CD8-positive, alpha-beta memory T cell (primary cell): ENCODE data around the gene PPM1B. TPM values are rescaled to one million over a fixed set of nuclear protein-coding genes. Genes with fewer than 3 reads are reported as not detected.
"Not testable (repeated sequence)": the region's sequence is repeated elsewhere in the genome, so short reads cannot be mapped to it uniquely, and the experiment has no call there.

Source experiments
- CTCF ChIA-PET: fragments of 350-600 bp; sonication (Branson Sonifier 250); formaldehyde crosslinking; loops from one replicate; lab custom pipeline; 2021; ENCODE audit warnings: antibody characterized with exemption; lab: Charles Lee
- POLR2A ChIA-PET: fragments of 350-600 bp; sonication (Branson Sonifier 250); formaldehyde crosslinking; loops from one replicate; lab custom pipeline; 2021; ENCODE audit warnings: antibody characterized with exemption; lab: Charles Lee
- DNase-seq, 5 donors: peaks; one replicate each; pipeline versions ENCODE4 v3.0.0 to v3.0.0-alpha.2; 2020 to 2022; ENCODE audit warnings: mixed read lengths in 1 of 5
- H3K27ac ChIP-seq: one replicate; pipeline ENCODE4 v1.7.0; 2013; ENCODE audit warnings: low read depth, mild to moderate bottlenecking, low read length, moderate library complexity
- H3K27me3 ChIP-seq: 2 replicates; pipeline ENCODE4 v1.7.0; 2013; ENCODE audit warnings: low read length, mild to moderate bottlenecking; ENCODE audit not compliant: insufficient read depth, poor library complexity, severe bottlenecking
- H3K36me3 ChIP-seq: 2 replicates; pipeline ENCODE4 v1.7.0; 2013; ENCODE audit warnings: mild to moderate bottlenecking, low read length, moderate library complexity; ENCODE audit not compliant: insufficient read depth
- H3K4me1 ChIP-seq: 2 replicates; pipeline ENCODE4 v1.7.0; 2013; ENCODE audit warnings: mild to moderate bottlenecking, low read length, moderate library complexity; ENCODE audit not compliant: insufficient read depth
- H3K4me3 ChIP-seq: 2 replicates; pipeline ENCODE4 v1.7.0; 2013; ENCODE audit warnings: mild to moderate bottlenecking, low read length
- H3K9me3 ChIP-seq: 2 replicates; pipeline ENCODE4 v1.7.0; 2013; ENCODE audit warnings: mild to moderate bottlenecking, low read length
- H3K27ac Mint-ChIP-seq, 8 donors: one replicate each; pipeline ENCODE4 v1.8.0; 2020 to 2021; ENCODE audit warnings: mixed read lengths in 8 of 8, mild to moderate bottlenecking in 6 of 8, inconsistent platforms in 3 of 8, moderate library complexity in 3 of 8
- H3K27me3 Mint-ChIP-seq, 2 donors: one replicate each; pipeline ENCODE4 v1.8.0; 2020 to 2021; ENCODE audit warnings: mixed read lengths in 2 of 2, mild to moderate bottlenecking in 1 of 2, moderate library complexity in 1 of 2
- H3K36me3 Mint-ChIP-seq, 3 donors: one replicate each; pipeline ENCODE4 v1.8.0; 2020 to 2021; ENCODE audit warnings: mixed read lengths in 3 of 3, inconsistent platforms in 1 of 3, mild to moderate bottlenecking in 1 of 3
- H3K4me1 Mint-ChIP-seq, 3 donors: one replicate each; pipeline ENCODE4 v1.8.0; 2020 to 2021; ENCODE audit warnings: mixed read lengths in 3 of 3, inconsistent platforms in 1 of 3, mild to moderate bottlenecking in 1 of 3
- H3K4me3 Mint-ChIP-seq, 7 donors: one replicate each; pipeline ENCODE4 v1.8.0; 2020 to 2021; ENCODE audit warnings: mixed read lengths in 7 of 7, mild to moderate bottlenecking in 6 of 7, moderate library complexity in 4 of 7, inconsistent platforms in 2 of 7
- H3K9me3 Mint-ChIP-seq, 5 donors: one replicate each; pipeline ENCODE4 v1.8.0; 2020 to 2022; ENCODE audit warnings: mixed read lengths in 5 of 5, mild to moderate bottlenecking in 3 of 5, moderate library complexity in 2 of 5, inconsistent platforms in 1 of 5
- polyA plus RNA-seq: library from polyadenylated mRNA; unstranded; fragments of 300-500 nt; fragmentation: Illumina TruSeq; gene quantifications from one replicate; pipeline ENCODE4 v1.2.3, GENCODE V29; 2021
- total RNA-seq, 2 experiments: library from RNA; stranded (reverse); gene quantifications; one replicate each; pipeline ENCODE4 v1.2.3, GENCODE V29; 2021

The PPM1B gene
- total and polyA plus RNA-seq, 3 experiments from 2014 or later = 40.4 to 53.0 (median 41.1) TPM

GRCh38 chr2:44257802-44258201 is 89.1 kb downstream of the PPM1B start:
- H3K9me3 Mint-ChIP-seq, DNase-seq, H3K9me3 ChIP-seq, H3K27ac ChIP-seq, H3K27ac Mint-ChIP-seq, H3K27me3 ChIP-seq, H3K4me3 ChIP-seq, H3K36me3 ChIP-seq, H3K4me1 Mint-ChIP-seq, H3K4me3 Mint-ChIP-seq, CTCF ChIA-PET, H3K4me1 ChIP-seq: not testable (repeated sequence)
- H3K36me3 Mint-ChIP-seq = peaks cover 0 to 13% (median 0%) of the 10 kb centered on the region in 3 donors
- peaks cover 16 to 45% of the 10 kb centered on the region in 2 donors for H3K27me3 Mint-ChIP-seq
- POLR2A ChIA-PET = interaction anchor here (0.6 kb wide), 1 partner anchor 500 kb away, joined by 4 read pairs; no protein-coding TSS in a partner anchor

GRCh38 chr2:44267269-44267795 is 98.7 kb downstream of the PPM1B start:
- no peak for DNase-seq
- Mint-ChIP-seq H3K4me1 (no peaks in the 10 kb centered on the region), H3K36me3 (no peaks in the 10 kb centered on the region), H3K4me3 (no peak overlapping the region), H3K27me3 (no peaks in the 10 kb centered on the region), H3K27ac (no peak overlapping the region), H3K9me3 (no peaks in the 10 kb centered on the region)
- H3K4me1 ChIP-seq = no peaks in the 10 kb centered on the region
- H3K4me3 ChIP-seq = no peak overlapping the region
- ChIA-PET POLR2A (no interaction called here), CTCF (no interaction called here)
- no peaks in the 10 kb centered on the region for H3K9me3 ChIP-seq
- H3K36me3 ChIP-seq = no peaks in the 10 kb centered on the region
- H3K27ac ChIP-seq = no peak overlapping the region
- H3K27me3 ChIP-seq = no peaks in the 10 kb centered on the region

- no peaks in the 10 kb centered on the region for H3K36me3 ChIP-seq
- no peaks in the 10 kb centered on the region for H3K4me1 ChIP-seq
- H3K4me3 ChIP-seq = no peak overlapping the region
- H3K27ac ChIP-seq = no peak overlapping the region
- ChIA-PET POLR2A (no interaction called here), CTCF (no interaction called here)
- no peaks in the 10 kb centered on the region for H3K27me3 Mint-ChIP-seq
- no peak for DNase-seq
- no peaks in the 10 kb centered on the region for H3K36me3 Mint-ChIP-seq
- no peak overlapping the region for H3K4me3 Mint-ChIP-seq
- H3K27ac Mint-ChIP-seq = no peak overlapping the region
- H3K4me1 Mint-ChIP-seq = no peaks in the 10 kb centered on the region
- H3K9me3 ChIP-seq = no peaks in the 10 kb centered on the region
- no peaks in the 10 kb centered on the region for H3K9me3 Mint-ChIP-seq
- H3K27me3 ChIP-seq = no peaks in the 10 kb centered on the region
These were observed 99.3 kb downstream of the PPM1B start for GRCh38 chr2:44267796-44268648.

GRCh38 chr2:44269831-44270230 is 101.2 kb downstream of the PPM1B start:
- no peaks in the 10 kb centered on the region for H3K27me3 ChIP-seq
- Mint-ChIP-seq H3K27me3 (no peaks in the 10 kb centered on the region), H3K27ac (peak overlapping the region in 1 of 8 donors; percentile 87), H3K4me3 (no peak overlapping the region), H3K9me3 (no peaks in the 10 kb centered on the region), H3K36me3 (no peaks in the 10 kb centered on the region), H3K4me1 (no peaks in the 10 kb centered on the region)
- no peak overlapping the region for H3K4me3 ChIP-seq
- CTCF ChIA-PET = no interaction called here
- no peak for DNase-seq
- H3K36me3 ChIP-seq = no peaks in the 10 kb centered on the region
- no peak overlapping the region for H3K27ac ChIP-seq
- H3K4me1 ChIP-seq = no peaks in the 10 kb centered on the region
- POLR2A ChIA-PET = no interaction called here
- no peaks in the 10 kb centered on the region for H3K9me3 ChIP-seq

- H3K9me3 Mint-ChIP-seq = no peaks in the 10 kb centered on the region
- no peaks in the 10 kb centered on the region for H3K9me3 ChIP-seq
- no peaks in the 10 kb centered on the region for H3K27me3 ChIP-seq
- H3K4me1 Mint-ChIP-seq = no peaks in the 10 kb centered on the region
- no peak for DNase-seq
- ChIA-PET POLR2A (no interaction called here), CTCF (no interaction called here)
- H3K4me3 ChIP-seq = no peak overlapping the region
- H3K4me3 Mint-ChIP-seq = no peak overlapping the region
- no peaks in the 10 kb centered on the region for H3K4me1 ChIP-seq
- no peak overlapping the region for H3K27ac Mint-ChIP-seq
- H3K27me3 Mint-ChIP-seq = no peaks in the 10 kb centered on the region
- no peaks in the 10 kb centered on the region for H3K36me3 ChIP-seq
- no peaks in the 10 kb centered on the region for H3K36me3 Mint-ChIP-seq
- no peak overlapping the region for H3K27ac ChIP-seq
These were observed 102.6 kb downstream of the PPM1B start for GRCh38 chr2:44271296-44271695.

GRCh38 chr2:44273076-44273475 is 104.4 kb downstream of the PPM1B start:
- H3K36me3 Mint-ChIP-seq = no peaks in the 10 kb centered on the region
- no peak for DNase-seq
- H3K36me3 ChIP-seq = no peaks in the 10 kb centered on the region
- no peaks in the 10 kb centered on the region for H3K4me1 Mint-ChIP-seq
- H3K27me3 Mint-ChIP-seq = no peaks in the 10 kb centered on the region
- H3K9me3 Mint-ChIP-seq = no peaks in the 10 kb centered on the region
- H3K27me3 ChIP-seq = no peaks in the 10 kb centered on the region
- POLR2A ChIA-PET = no interaction called here
- CTCF ChIA-PET = no interaction called here
- no peak overlapping the region for H3K27ac Mint-ChIP-seq
- no peaks in the 10 kb centered on the region for H3K4me1 ChIP-seq
- no peaks in the 10 kb centered on the region for H3K9me3 ChIP-seq
- H3K4me3 Mint-ChIP-seq = no peak overlapping the region
- H3K4me3 ChIP-seq = no peak overlapping the region
- no peak overlapping the region for H3K27ac ChIP-seq

- ChIA-PET POLR2A (interaction anchor here (0.6 kb wide), 1 partner anchor 79 kb away, joined by 3 read pairs; no protein-coding TSS in a partner anchor), CTCF (no interaction called here)
- H3K27ac ChIP-seq = no peak overlapping the region
- H3K36me3 Mint-ChIP-seq = no peaks in the 10 kb centered on the region
- H3K36me3 ChIP-seq = no peaks in the 10 kb centered on the region
- no peaks in the 10 kb centered on the region for H3K27me3 Mint-ChIP-seq
- H3K27me3 ChIP-seq = no peaks in the 10 kb centered on the region
- no peaks in the 10 kb centered on the region for H3K9me3 ChIP-seq
- H3K9me3 Mint-ChIP-seq = no peaks in the 10 kb centered on the region
- DNase-seq = no peak
- no peak overlapping the region for H3K4me3 Mint-ChIP-seq
- H3K4me1 Mint-ChIP-seq = no peaks in the 10 kb centered on the region
- H3K4me1 ChIP-seq = no peaks in the 10 kb centered on the region
- H3K27ac Mint-ChIP-seq = no peak overlapping the region
- H3K4me3 ChIP-seq = no peak overlapping the region
These were observed 104.9 kb downstream of the PPM1B start for GRCh38 chr2:44273596-44273995.

- H3K4me1 ChIP-seq = no peaks in the 10 kb centered on the region
- CTCF ChIA-PET = interaction anchor here (1.4 kb wide), 1 partner anchor 16 kb away, joined by 3 read pairs; no protein-coding TSS in a partner anchor
These were observed 107.2 kb downstream of the PPM1B start for GRCh38 chr2:44275927-44276303.

More at GRCh38 chr2:44275927-44276303, 107.2 kb downstream of the PPM1B start:
- Mint-ChIP-seq H3K4me1 (no peaks in the 10 kb centered on the region), H3K36me3 (no peaks in the 10 kb centered on the region), H3K4me3 (no peak overlapping the region), H3K27ac (no peak overlapping the region), H3K27me3 (peaks cover 0 to 3% of the 10 kb centered on the region in 2 donors), H3K9me3 (no peaks in the 10 kb centered on the region)
- Histone ChIP-seq H3K4me3 (no peak overlapping the region), H3K27ac (no peak overlapping the region), H3K36me3 (no peaks in the 10 kb centered on the region), H3K27me3 (no peaks in the 10 kb centered on the region), H3K9me3 (no peaks in the 10 kb centered on the region)
- POLR2A ChIA-PET = no interaction called here
- DNase-seq = no peak
